ENCODE measurements around the gene KRTAP8-1.

KRTAP8-1 gene, protein sequence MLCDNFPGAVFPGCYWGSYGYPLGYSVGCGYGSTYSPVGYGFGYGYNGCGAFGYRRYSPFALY

GRCh38 chr21:30813174-30813573 lies at the start of gene KRTAP8-1:
KRTAP8-1 (minus strand) TSS chr21:30813274; CDS start chr21:30813220, 54 bp downstream.
- in situ Hi-C loops (cut with HindIII; ENCODE audit: low sequenced_read_pairs), result no loop called here

- in situ Hi-C loops (cut with HindIII; ENCODE audit: low sequenced_read_pairs), result no loop called here
Observed at GRCh38 chr21:30847627-30848500, 34.8 kb upstream of the KRTAP8-1 start.

DNA sequence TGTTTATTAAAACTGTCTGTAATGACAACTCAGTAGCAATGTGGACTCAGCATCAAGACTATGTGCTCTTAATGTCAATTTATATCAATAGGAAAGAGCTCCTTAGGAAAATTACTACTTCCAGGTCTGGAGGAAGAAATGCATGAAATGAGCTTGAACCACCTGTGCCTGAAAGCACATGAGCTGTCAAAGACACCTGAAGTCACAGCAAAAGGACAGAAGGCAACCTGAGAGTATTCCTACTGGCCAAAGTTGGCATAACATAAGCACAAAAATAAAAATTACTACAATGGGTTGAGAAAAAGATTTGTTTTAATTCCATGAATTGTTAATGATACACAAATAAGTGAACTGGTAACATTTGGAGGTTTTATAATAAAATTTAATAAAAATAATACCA lies 29.9 kb upstream of the KRTAP8-1 start:
- in situ Hi-C loops (cut with HindIII; ENCODE audit: low sequenced_read_pairs), result no loop called here

DNA sequence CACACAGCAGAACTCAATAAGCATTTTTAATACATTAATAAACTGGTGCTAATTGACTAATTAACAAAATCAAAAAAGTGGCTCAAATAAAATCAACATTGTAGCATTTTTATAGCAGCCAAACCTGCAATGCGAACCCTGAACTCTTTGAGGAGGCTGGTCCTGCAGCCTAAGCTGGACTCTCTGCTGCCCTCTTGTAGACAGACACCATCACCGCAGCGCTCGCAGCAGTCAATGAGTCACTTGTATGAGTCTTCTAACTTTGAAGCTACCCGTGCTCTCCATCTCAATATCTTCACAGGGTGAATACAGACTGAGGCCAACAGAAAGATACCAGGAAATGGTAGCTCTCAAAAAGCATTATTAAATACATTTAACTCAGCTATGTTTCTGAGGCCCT lies 26.2 kb upstream of the KRTAP8-1 start:
- in situ Hi-C loops (cut with HindIII; ENCODE audit: low sequenced_read_pairs), result no loop called here

DNA sequence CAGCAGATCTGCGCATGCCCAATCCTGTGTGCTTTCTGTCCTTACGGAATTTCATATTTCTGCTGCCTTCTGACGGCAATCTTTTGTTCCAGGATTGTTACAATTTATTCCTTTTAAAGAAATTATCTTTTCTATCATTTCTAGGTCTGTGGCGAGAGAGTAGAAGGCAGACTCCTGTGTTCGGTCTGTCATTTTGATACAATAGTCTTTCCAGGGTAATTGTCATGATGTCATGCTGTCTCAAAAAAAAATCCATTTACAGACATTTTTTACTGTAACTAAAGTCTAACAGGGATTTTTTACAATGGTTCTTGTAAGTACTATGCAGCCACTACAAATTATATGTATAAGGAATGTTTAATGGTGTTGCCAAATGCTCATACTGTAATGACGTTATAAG lies 25.5 kb upstream of the KRTAP8-1 start:
- in situ Hi-C loops (cut with HindIII; ENCODE audit: low sequenced_read_pairs), result no loop called here

DNA sequence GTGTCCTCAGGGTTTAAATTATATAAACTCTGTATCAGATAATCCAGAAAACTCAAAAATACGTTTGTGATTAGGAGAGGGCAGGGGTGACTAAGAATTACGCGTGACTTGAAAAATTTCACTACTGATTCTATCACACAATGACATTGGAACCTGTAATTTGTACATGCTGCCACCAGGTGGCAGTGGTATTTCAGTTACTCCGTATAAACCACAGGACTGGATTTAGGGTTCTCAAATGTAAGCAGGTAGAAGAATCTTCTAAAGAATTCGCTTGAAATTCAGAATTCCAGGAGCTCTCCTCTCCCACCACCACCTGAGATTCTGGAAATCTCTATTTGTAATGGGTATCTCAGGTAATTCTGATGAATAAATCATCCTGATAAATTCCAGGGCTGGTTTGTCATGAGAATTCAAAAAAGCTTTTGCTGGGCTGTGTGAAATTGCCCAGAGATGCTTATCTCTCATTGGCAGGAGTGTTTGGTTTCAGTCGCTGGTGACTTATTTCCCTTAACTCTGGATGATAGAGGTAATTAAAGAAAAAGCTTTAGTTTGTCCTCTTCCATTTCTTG lies 18.2 kb upstream of the KRTAP8-1 start:
- in situ Hi-C loops (cut with HindIII; ENCODE audit: low sequenced_read_pairs), result no loop called here

DNA sequence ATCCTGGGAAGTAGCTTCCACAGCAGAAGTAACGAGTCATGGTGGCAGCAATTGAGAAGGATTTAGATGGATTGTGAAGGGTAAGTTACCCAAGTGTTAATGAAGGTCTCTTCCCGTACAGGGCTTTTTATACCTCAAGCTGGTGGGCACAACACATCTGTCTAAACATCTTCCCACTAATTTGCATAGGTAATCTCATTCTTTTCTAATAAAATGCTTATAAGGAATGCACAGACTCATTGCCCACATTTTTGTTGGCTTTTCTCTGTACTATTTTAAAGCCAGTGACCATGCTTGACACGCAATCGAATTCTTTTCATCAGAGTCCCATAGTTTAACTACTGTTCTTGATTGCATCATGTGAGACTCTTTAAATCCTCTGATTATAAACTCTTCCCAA lies 16.6 kb upstream of the KRTAP8-1 start, which contains the start of gene KRTAP7-1:
Gene KRTAP7-1, minus strand, starts transcription at position 101 of the 400 bp plus-strand sequence. Its CDS starts 61 bp downstream, at position 40.
- in situ Hi-C loops (cut with HindIII; ENCODE audit: low sequenced_read_pairs), result no loop called here

GRCh38 chr21:30818837-30819610 lies 6.0 kb upstream of the KRTAP8-1 start:
- in situ Hi-C loops (cut with HindIII; ENCODE audit: low sequenced_read_pairs), result no loop called here

DNA sequence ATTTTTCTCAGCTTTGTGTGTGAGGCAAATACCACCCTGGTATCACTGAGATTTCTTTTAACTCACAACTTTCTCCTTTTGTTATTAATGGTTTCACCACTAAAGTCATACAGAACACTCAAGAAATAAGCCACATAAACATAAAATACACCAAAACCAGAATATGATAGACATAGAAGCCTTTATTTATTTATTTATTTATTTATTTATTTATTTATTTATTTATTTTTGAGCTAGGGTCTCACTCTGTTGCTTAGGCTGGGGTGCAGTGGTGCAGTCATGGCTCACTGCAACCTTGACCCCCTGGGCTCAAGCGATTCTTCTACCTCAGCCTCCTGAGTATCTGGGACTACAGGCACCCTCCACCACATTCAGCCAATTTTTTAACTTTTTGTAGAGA lies 12.5 kb downstream of the KRTAP8-1 start:
- in situ Hi-C loops (cut with HindIII; ENCODE audit: low sequenced_read_pairs), result no loop called here

DNA sequence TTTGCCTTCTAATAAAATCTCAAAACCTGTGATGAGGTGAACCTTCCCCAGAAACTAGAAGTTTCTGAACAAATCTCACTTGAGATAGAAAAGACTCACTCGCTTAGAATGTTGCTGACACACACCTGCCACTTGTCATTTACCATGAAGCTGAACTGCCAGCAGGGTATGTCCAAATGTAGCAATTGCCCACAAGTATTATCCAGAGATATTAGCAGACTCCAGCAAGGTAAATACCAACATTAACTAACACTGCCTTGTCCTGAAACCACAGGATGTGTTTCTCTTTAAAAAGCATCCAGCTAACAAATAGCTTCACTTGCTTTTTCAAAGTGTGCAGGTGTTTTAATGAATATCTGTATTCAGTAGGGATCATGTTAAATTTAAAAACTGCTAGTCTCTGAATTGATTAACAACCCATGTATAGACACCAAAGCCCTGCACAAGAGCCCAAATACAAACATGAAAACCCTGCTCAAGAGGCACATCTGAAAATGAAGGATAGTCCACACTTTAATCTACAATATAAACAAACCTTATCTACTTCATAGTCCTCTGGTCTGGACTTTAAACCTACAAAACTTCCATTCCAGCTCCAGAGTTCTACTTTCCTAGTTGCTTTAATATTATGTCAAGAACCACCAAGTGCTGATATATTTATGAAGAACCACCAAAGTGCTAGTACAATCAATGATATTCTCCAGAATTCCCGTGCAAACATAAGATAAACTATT lies 19.3 kb downstream of the KRTAP8-1 start:
- in situ Hi-C loops (cut with HindIII; ENCODE audit: low sequenced_read_pairs), result no loop called here

GRCh38 chr21:30779249-30779648 lies 33.8 kb downstream of the KRTAP8-1 start:
- in situ Hi-C loops (cut with HindIII; ENCODE audit: low sequenced_read_pairs), result no loop called here

GRCh38 chr21:30769724-30770431 lies 43.2 kb downstream of the KRTAP8-1 start:
- in situ Hi-C loops (cut with HindIII; ENCODE audit: low sequenced_read_pairs), result no loop called here

All from DLD1 (cell line).